Activated naive CD8-positive, alpha-beta T cell treated with anti-CD3 and anti-CD28 coated beads, Interleukin-2, amount 10 ng/mL, durations not matched to agents 7 days and 5 days (primary cell): ENCODE results near the gene RMND1. TPM values are rescaled to one million over a fixed set of nuclear protein-coding genes. Genes with fewer than 3 reads are reported as not detected.
A peak's percentile ranks its signal among the peaks of the same experiment; 100 is the strongest.

Experiments
- ATAC-seq: fragments of 150-1000 bp; cut with Tn5 transposase; one replicate; pipeline ENCODE4 v1.10.0; 2021; ENCODE audit warnings: low read depth, moderate library complexity
- POLR2A ChIA-PET: fragments of 350-600 bp; sonication (Branson Sonifier 250); formaldehyde crosslinking; loops from one replicate; lab custom pipeline; 2021; ENCODE audit warnings: antibody characterized with exemption; lab: Charles Lee
- DNase-seq: peaks from one replicate; pipeline ENCODE4 v3.0.0; 2021
- H3K27ac Mint-ChIP-seq: one replicate; pipeline ENCODE4 v1.8.0; 2022; ENCODE audit warnings: mild to moderate bottlenecking, mixed read lengths
- H3K27me3 Mint-ChIP-seq: one replicate; pipeline ENCODE4 v1.8.0; 2022; ENCODE audit warnings: mild to moderate bottlenecking, moderate library complexity, mixed read lengths
- H3K36me3 Mint-ChIP-seq: one replicate; pipeline ENCODE4 v1.8.0; 2021; ENCODE audit warnings: mild to moderate bottlenecking, mixed read lengths
- H3K4me1 Mint-ChIP-seq: one replicate; pipeline ENCODE4 v1.8.0; 2021; ENCODE audit warnings: mixed read lengths
- H3K4me3 Mint-ChIP-seq: one replicate; pipeline ENCODE4 v1.8.0; 2022; ENCODE audit warnings: mild to moderate bottlenecking, moderate library complexity, mixed read lengths
- H3K9me3 Mint-ChIP-seq: one replicate; pipeline ENCODE4 v1.8.0; 2021; ENCODE audit warnings: mixed read lengths
- total RNA-seq, 2 experiments: library from RNA; stranded (reverse); gene quantifications; one replicate each; pipeline ENCODE4 v1.2.3, GENCODE V29; 2021

Gene RMND1
- total RNA-seq, 2 experiments from 2014 or later: 20.6 to 22.0 TPM

GRCh38 chr6:151428093-151428735 is 23.7 kb downstream of the RMND1 start:
- H3K9me3 Mint-ChIP-seq: no peaks in the 10 kb centered on the region
- peaks cover 29% of the 10 kb centered on the region for H3K36me3 Mint-ChIP-seq
- H3K27me3 Mint-ChIP-seq: no peaks in the 10 kb centered on the region
- H3K4me3 Mint-ChIP-seq: no peak overlapping the region
- POLR2A ChIA-PET: no interaction called here
- DNase-seq (no peak), ATAC-seq (no peak)
- H3K4me1 Mint-ChIP-seq: no peaks in the 10 kb centered on the region
- H3K27ac Mint-ChIP-seq: no peak overlapping the region

DNA sequence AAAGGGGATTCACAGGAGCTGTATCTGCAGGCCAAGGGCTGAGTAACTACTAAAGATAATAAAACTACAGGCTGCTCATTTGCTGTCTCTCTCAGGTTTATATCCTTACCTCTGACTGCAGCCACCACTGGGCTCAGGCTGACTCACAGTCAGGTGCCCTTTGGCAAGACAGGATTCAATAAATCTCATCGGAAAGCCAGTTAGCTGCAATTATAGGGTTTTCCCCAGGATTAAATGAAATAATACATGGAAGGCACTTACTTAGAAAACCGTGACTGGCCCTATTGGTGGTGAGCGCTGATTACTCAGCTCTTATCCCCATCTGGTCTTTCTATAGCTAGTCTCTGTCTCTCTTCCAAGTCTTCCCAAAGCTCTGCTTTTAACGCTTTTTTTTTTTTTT is 26.4 kb downstream of the RMND1 start:
- no peak for DNase-seq
- POLR2A ChIA-PET: no interaction called here
- H3K4me1 Mint-ChIP-seq: no peaks in the 10 kb centered on the region
- peaks cover 29% of the 10 kb centered on the region for H3K36me3 Mint-ChIP-seq
- no peaks in the 10 kb centered on the region for H3K27me3 Mint-ChIP-seq
- H3K4me3 Mint-ChIP-seq: no peak overlapping the region
- no peaks in the 10 kb centered on the region for H3K9me3 Mint-ChIP-seq
- ATAC-seq: no peak
- no peak overlapping the region for H3K27ac Mint-ChIP-seq

- H3K9me3 Mint-ChIP-seq: no peaks in the 10 kb centered on the region
- POLR2A ChIA-PET: no interaction called here
- H3K27me3 Mint-ChIP-seq: no peaks in the 10 kb centered on the region
- no peak overlapping the region for H3K27ac Mint-ChIP-seq
- H3K36me3 Mint-ChIP-seq: peaks cover 23% of the 10 kb centered on the region
- H3K4me3 Mint-ChIP-seq: no peak overlapping the region
- ATAC-seq (no peak), DNase-seq (no peak)
- no peaks in the 10 kb centered on the region for H3K4me1 Mint-ChIP-seq
Measured at GRCh38 chr6:151422981-151423380, 28.9 kb downstream of the RMND1 start.

DNA sequence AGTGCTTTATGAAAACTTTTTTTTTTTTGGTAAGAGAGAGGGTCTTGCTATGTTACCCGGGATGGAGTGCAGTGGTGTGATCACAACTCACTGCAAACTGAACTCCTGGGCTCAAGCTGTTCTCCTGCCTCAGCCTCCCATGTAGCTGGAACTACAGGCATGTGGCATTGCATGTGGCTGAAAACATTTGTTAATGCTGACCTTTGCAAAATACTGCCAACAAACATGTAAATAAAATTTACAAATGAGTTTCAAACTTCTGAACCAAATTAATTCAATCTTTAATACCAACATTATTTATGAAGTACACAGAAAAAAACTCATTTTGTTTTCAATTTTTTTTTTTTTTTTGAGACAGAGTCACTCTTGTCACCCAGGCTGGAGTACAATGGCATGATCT is 34.4 kb downstream of the RMND1 start:
- DNase-seq: no peak
- Mint-ChIP-seq H3K27me3 (no peaks in the 10 kb centered on the region), H3K9me3 (peaks cover 4% of the 10 kb centered on the region), H3K4me3 (no peak overlapping the region), H3K27ac (no peak overlapping the region), H3K36me3 (peaks cover 48% of the 10 kb centered on the region), H3K4me1 (peaks cover 12% of the 10 kb centered on the region)
- POLR2A ChIA-PET: no interaction called here
- ATAC-seq: no peak

DNA sequence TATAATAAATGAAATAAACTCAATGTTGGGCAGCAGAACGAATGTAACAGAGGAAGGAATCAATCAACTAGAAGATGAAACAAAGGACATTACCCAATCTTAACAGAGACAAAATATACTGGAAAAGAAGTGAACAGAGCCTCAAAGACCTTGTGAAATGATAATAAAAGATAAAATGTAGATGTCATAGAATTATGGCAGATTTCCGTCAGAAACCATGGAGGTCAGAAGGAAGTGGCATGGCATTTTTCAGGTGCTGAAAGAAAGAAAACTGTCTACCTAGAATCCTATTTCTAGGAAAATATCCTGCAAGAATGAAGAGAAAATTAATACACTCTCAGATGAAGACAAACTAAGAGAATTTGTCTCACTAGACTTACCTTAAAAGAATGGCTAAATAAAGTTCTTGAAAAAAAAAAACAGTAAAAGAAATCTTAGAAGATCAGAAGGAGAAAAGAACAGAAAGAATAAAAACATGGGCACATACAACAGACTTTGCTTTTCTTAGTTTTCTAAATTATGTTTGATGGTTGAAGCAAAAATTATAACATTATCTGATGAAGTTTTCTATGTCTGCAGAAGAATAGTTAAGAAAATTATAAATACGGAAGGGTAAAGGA is 37.2 kb downstream of the RMND1 start:
- Mint-ChIP-seq H3K36me3 (peaks cover 61% of the 10 kb centered on the region), H3K27me3 (no peaks in the 10 kb centered on the region), H3K27ac (no peak overlapping the region), H3K9me3 (peaks cover 5% of the 10 kb centered on the region), H3K4me1 (peaks cover 13% of the 10 kb centered on the region), H3K4me3 (no peak overlapping the region)
- DNase-seq (no peak), ATAC-seq (no peak)
- POLR2A ChIA-PET: interaction anchor here (1.8 kb wide), 1 partner anchor 24 kb away, joined by 11 read pairs; the partner anchor contains the start of gene ZBTB2

GRCh38 chr6:151413372-151414145 is 38.4 kb downstream of the RMND1 start:
- POLR2A ChIA-PET: interaction anchor here (0.5 to 1.8 kb wide), 6 partner anchors 18 to 888 kb away, joined by 3 to 11 read pairs (median 4); partner anchors contain the start of genes RMND1 and ZBTB2
- peaks cover 14% of the 10 kb centered on the region for H3K4me1 Mint-ChIP-seq
- H3K27ac Mint-ChIP-seq: peak overlapping the region; percentile 77
- no peaks in the 10 kb centered on the region for H3K27me3 Mint-ChIP-seq
- ATAC-seq (peak; percentile 89), DNase-seq (no peak)
- peaks cover 67% of the 10 kb centered on the region for H3K36me3 Mint-ChIP-seq
- peak overlapping the region; percentile 28 for H3K4me3 Mint-ChIP-seq
- peaks cover 5% of the 10 kb centered on the region for H3K9me3 Mint-ChIP-seq

DNA sequence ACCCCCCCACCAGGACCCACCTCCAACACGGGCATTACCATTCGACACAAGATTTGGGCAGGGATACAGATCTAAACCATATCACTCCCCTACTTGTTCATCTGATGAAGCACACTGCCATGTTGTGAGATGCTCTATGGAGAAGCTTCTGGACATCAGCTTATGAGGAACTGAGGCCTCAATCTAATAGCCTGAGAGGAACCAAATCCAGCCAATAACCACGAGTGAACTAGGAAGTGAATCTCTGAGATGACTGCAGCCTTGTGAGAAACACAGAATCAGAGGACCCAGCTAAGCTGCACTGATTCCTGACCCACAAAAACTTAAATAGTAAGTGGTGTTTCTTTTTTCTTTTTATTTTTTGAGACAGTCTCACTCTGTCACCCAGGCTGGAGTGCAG is 39.0 kb downstream of the RMND1 start:
- H3K4me3 Mint-ChIP-seq: no peak overlapping the region
- no peak for ATAC-seq
- peaks cover 14% of the 10 kb centered on the region for H3K4me1 Mint-ChIP-seq
- peaks cover 5% of the 10 kb centered on the region for H3K9me3 Mint-ChIP-seq
- peaks cover 67% of the 10 kb centered on the region for H3K36me3 Mint-ChIP-seq
- no peak for DNase-seq
- no peaks in the 10 kb centered on the region for H3K27me3 Mint-ChIP-seq
- H3K27ac Mint-ChIP-seq: peak overlapping the region; percentile 73
- POLR2A ChIA-PET: interaction anchor here (1.0 to 1.8 kb wide), 3 partner anchors 17 to 39 kb away, joined by 3 to 11 read pairs (median 3); partner anchors contain the start of genes RMND1 and ZBTB2

- Mint-ChIP-seq H3K9me3 (peaks cover 5% of the 10 kb centered on the region), H3K27ac (no peak overlapping the region), H3K36me3 (peaks cover 46% of the 10 kb centered on the region), H3K4me1 (peaks cover 17% of the 10 kb centered on the region), H3K4me3 (no peak overlapping the region), H3K27me3 (no peaks in the 10 kb centered on the region)
- POLR2A ChIA-PET: no interaction called here
- ATAC-seq: no peak
- no peak for DNase-seq
Measured at GRCh38 chr6:151409679-151410078, 42.2 kb downstream of the RMND1 start.

- no peak overlapping the region for H3K4me3 Mint-ChIP-seq
- DNase-seq (no peak), ATAC-seq (no peak)
- no peak overlapping the region for H3K27ac Mint-ChIP-seq
- POLR2A ChIA-PET: interaction anchor here (0.6 kb wide), 1 partner anchor 1843 kb away, joined by 3 read pairs; the partner anchor contains the start of gene GINM1
- H3K9me3 Mint-ChIP-seq: peaks cover 5% of the 10 kb centered on the region
- H3K36me3 Mint-ChIP-seq: peaks cover 45% of the 10 kb centered on the region
- no peaks in the 10 kb centered on the region for H3K27me3 Mint-ChIP-seq
- H3K4me1 Mint-ChIP-seq: peaks cover 16% of the 10 kb centered on the region
Measured at GRCh38 chr6:151409260-151409659, 42.7 kb downstream of the RMND1 start.

DNA sequence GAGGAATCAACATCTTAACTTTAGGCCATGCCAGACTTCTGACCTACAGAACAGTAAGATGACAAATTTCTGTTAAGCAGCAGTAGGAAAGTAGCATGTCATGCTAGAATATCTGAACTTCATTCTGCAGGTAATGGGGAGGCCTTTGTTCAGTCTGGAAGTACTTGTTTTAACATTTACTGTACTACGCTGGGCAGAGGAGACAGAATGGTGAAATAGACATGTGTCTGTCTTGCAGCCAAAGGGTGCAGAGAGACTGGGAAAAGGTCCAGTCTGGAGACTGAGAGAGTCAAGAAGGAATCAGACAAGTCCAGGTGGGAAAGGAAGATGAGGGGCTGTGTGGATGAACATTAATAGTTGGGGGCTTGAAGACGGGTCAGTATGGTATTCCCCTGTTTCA is 43.1 kb downstream of the RMND1 start:
- POLR2A ChIA-PET: interaction anchor here (0.6 kb wide), 1 partner anchor 1843 kb away, joined by 3 read pairs; the partner anchor contains the start of gene GINM1
- H3K4me1 Mint-ChIP-seq: peaks cover 14% of the 10 kb centered on the region
- no peak overlapping the region for H3K4me3 Mint-ChIP-seq
- peak overlapping the region; percentile 6 for H3K27ac Mint-ChIP-seq
- no peak for ATAC-seq
- H3K27me3 Mint-ChIP-seq: no peaks in the 10 kb centered on the region
- peaks cover 5% of the 10 kb centered on the region for H3K9me3 Mint-ChIP-seq
- H3K36me3 Mint-ChIP-seq: peaks cover 42% of the 10 kb centered on the region
- DNase-seq: no peak

DNA sequence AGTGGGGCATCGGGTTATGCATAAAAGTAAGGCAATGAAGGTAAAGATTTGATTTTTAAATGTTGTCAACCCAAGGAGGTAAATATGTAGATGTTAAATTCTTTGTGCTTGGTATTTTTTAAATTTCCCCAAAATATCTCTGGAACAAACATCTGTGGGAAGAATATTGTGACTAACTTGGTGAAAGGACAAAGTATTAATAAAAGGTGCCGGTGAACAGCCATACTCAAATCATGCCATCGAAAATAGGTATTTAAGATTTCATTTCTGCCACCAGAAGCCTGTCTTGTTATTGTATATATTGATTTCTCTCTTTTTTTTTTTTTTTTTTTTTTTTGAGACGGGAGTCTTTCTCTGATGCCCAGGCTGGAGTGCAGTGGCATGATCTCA is 48.0 kb downstream of the RMND1 start:
- no peak for DNase-seq
- peaks cover 18% of the 10 kb centered on the region for H3K36me3 Mint-ChIP-seq
- no peaks in the 10 kb centered on the region for H3K27me3 Mint-ChIP-seq
- H3K4me1 Mint-ChIP-seq: peaks cover 25% of the 10 kb centered on the region
- no peak overlapping the region for H3K4me3 Mint-ChIP-seq
- POLR2A ChIA-PET: interaction anchor here (0.7 kb wide), 1 partner anchor 415 kb away, joined by 6 read pairs; no protein-coding TSS in a partner anchor
- no peak for ATAC-seq
- H3K27ac Mint-ChIP-seq: peak overlapping the region; percentile 60
- H3K9me3 Mint-ChIP-seq: no peaks in the 10 kb centered on the region

DNA sequence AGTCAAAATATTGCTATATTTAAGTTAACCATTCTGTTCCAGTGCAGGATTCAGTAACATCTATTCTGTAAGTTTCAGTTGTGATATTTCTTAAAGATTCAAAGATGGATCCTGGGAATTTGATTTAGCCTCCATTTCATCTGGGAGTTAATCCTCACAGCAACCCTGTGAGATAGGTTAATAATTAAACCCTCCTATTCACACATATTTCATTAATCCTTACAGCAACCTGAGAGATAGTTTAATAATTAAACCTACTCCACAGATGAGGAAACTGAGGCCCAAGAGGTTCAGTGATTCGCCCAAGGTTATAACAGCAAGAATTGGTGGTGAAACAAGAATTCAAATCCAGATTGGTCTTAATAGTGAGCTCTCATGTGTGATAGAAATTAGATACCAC is 49.7 kb downstream of the RMND1 start:
- H3K27ac Mint-ChIP-seq: no peak overlapping the region
- no peak overlapping the region for H3K4me3 Mint-ChIP-seq
- POLR2A ChIA-PET: no interaction called here
- H3K36me3 Mint-ChIP-seq: peaks cover 20% of the 10 kb centered on the region
- H3K27me3 Mint-ChIP-seq: no peaks in the 10 kb centered on the region
- ATAC-seq (no peak), DNase-seq (no peak)
- H3K9me3 Mint-ChIP-seq: no peaks in the 10 kb centered on the region
- peaks cover 27% of the 10 kb centered on the region for H3K4me1 Mint-ChIP-seq

DNA sequence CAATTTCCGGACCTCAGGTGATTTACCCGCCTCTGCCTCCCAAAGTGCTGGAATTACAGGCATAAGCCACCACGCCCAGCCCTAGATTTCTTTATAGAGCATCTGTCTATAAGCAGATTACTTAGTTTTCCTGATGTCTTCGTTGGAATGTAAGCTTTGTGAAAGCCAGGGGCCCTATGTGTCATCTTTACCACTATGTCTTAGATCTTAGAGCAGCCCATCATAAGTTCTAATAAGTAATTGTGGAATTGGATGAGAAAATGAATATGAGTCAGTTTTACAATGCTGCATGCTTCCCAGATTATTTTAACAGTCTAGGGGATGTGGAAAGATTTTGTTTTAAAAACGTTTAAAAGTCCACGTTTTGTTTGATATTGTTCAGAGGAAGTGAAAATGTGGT is 51.5 kb downstream of the RMND1 start:
- Mint-ChIP-seq H3K36me3 (peaks cover 28% of the 10 kb centered on the region), H3K4me1 (peaks cover 28% of the 10 kb centered on the region), H3K27me3 (no peaks in the 10 kb centered on the region), H3K9me3 (no peaks in the 10 kb centered on the region), H3K27ac (no peak overlapping the region), H3K4me3 (no peak overlapping the region)
- DNase-seq (no peak), ATAC-seq (no peak)
- POLR2A ChIA-PET: no interaction called here
